Sigmoid colon (tissue), 7 donors: Measurements from ENCODE around the gene CRELD2. TPM values are rescaled to one million over a fixed set of nuclear protein-coding genes. Genes with fewer than 3 reads are reported as not detected.

Experiments
- DNase-seq: peaks from one replicate; pipeline ENCODE4 v3.0.0-alpha.2; 2019
- H3K27ac ChIP-seq, 4 donors: fragments of 200-600 bp; sonication (generic); one replicate each; pipeline ENCODE4 v1.5.1; 2016 to 2019; ENCODE audit warnings: mild to moderate bottlenecking in 1 of 4
- H3K27me3 ChIP-seq, 3 donors: fragments of 200-600 bp; sonication (generic); one replicate each; pipeline ENCODE4 v1.5.1; 2019; ENCODE audit warnings: mild to moderate bottlenecking in 1 of 3
- H3K36me3 ChIP-seq, 4 donors: fragments of 200-600 bp; sonication (generic); one replicate each; pipeline ENCODE4 v1.5.1; 2016 to 2019
- H3K4me1 ChIP-seq, 4 donors: fragments of 200-600 bp; sonication (generic); one replicate each; pipeline ENCODE4 v1.5.1; 2017 to 2019
- H3K4me3 ChIP-seq, 4 donors: fragments of 200-600 bp; sonication (generic); one replicate each; pipeline ENCODE4 v1.5.1; 2017 to 2019; ENCODE audit warnings: mild to moderate bottlenecking in 2 of 4, moderate library complexity in 1 of 4
- H3K9me3 ChIP-seq, 4 donors: fragments of 200-600 bp in 3 of 4; sonication (generic) in 3 of 4; one replicate each; pipeline versions ENCODE4 v1.5.1 to v1.6.1; 2013 to 2019
- EP300 ChIP-seq, 4 donors: sonication (generic); formaldehyde crosslinking; IDR thresholded peaks; one replicate each; pipeline ENCODE4 v1.6.1; 2017; ENCODE audit warnings: antibody characterized with exemption in 4 of 4
- POLR2A ChIP-seq, 2 donors: fragments of 450-650 bp; IDR thresholded peaks; one replicate each; pipeline ENCODE4 v1.6.1; 2016; ENCODE audit warnings: antibody characterized with exemption in 2 of 2, mild to moderate bottlenecking in 2 of 2, moderate library complexity in 2 of 2
- POLR2AphosphoS5 ChIP-seq, 4 donors: sonication (generic); formaldehyde crosslinking; IDR thresholded peaks; one replicate each; pipeline ENCODE4 v1.6.1; 2017; ENCODE audit warnings: antibody characterized with exemption in 4 of 4
- WGBS, 2 donors: extraction: QIAGEN DNeasy Blood & Tissue Kit; methylation state at CpG; one replicate each; pipeline ENCODE4 v1.1.7; 2013; 5-methylcytosine and 5-hydroxymethylcytosine counted together
- intact Hi-C: fragments of 100-400 bp; cut with DNase I; formaldehyde crosslinking; loops from one replicate; pipeline ENCODE4 v1.15.1; 2023
- polyA plus RNA-seq, 3 donors: library from polyadenylated mRNA; stranded (reverse); fragments of 200-250 nt; gene quantifications; one replicate each; pipeline ENCODE4 v1.2.3, GENCODE V29; 2013
- total RNA-seq, 4 donors: library from RNA; depleted of rRNA; stranded (reverse); fragments of >200 nt; gene quantifications; one replicate each; pipeline ENCODE4 v1.1.0, GENCODE V29; 2016
- TF ChIP-seq, protein P1 (sequence below), 4 experiments: fragments of 450-650 bp in 3 of 4; fragments of 200-600 bp in 1 of 4; IDR thresholded peaks; one replicate each; pipeline ENCODE4 v1.5.1; 2016 to 2019; ENCODE audit warnings: antibody characterized with exemption in 4 of 4, mild to moderate bottlenecking in 3 of 4, moderate library complexity in 2 of 4
- donor health status: healthy with polysubstance abuse.
- donor health status: Bipolar disorder and iron deficiency.
- donor health status: healthy.

Gene CRELD2, protein sequence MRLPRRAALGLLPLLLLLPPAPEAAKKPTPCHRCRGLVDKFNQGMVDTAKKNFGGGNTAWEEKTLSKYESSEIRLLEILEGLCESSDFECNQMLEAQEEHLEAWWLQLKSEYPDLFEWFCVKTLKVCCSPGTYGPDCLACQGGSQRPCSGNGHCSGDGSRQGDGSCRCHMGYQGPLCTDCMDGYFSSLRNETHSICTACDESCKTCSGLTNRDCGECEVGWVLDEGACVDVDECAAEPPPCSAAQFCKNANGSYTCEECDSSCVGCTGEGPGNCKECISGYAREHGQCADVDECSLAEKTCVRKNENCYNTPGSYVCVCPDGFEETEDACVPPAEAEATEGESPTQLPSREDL
- 10 to 100 TPM; 15.5 to 26.5 (median 23.1) TPM for total RNA-seq
- polyA plus RNA-seq: 10 to 100 TPM in 2 of 3 donors, 1 to 10 TPM in 1; 9.2 to 97.7 (median 11.4) TPM

DNA sequence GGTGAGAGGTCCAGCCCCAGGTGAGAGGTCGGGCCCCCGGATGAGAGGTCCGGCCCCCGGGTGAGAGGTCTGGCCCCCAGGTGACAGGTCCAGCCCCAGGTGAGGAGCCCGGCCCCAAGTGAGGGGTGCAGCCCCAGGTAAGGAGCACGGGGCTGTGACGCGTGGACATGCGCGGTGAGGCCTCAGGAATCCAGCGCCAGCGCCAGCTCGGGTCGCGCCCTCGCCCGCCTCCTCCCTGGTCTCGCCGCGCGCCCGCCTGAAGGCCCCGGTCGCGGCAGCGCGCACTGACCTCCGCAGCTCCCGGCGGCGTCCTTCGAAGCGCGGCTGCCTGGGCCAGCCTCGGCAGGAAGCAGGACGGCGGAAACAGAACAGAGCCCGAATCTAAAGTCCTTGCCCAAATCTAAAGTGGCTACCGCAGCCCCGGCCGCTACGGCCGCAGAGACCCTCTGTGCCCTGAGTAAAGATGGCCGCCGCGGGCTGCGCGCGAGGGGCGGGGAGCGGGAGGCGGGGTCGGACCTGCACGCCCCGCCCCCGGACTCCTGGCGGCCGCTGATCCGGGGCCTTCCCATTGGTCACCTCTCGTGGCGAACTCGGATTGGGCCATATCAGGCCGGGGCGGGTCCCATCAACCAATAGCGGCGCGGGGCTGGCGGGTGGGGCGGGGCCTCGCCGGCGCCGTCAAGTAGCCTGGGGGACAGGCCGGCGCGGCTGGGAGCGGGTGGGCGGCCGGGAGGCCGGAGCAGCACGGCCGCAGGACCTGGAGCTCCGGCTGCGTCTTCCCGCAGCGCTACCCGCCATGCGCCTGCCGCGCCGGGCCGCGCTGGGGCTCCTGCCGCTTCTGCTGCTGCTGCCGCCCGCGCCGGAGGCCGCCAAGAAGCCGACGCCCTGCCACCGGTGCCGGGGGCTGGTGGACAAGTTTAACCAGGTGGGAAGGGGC is at the start of gene CRELD2, which contains the start of gene ALG12:
TSS of gene CRELD2 (plus strand) at position 661 of the 937 bp plus-strand sequence. CDS start at position 797, 136 bp downstream.
TSS of gene ALG12 (minus strand) at position 465 of the 937 bp plus-strand sequence. CDS start 4,673 bp downstream, outside the sequence.
- intact Hi-C loops: loop anchor here (1.0 to 10.0 kb wide), 4 partner anchors 43 to 151 kb away; partner anchors contain the start of gene ZBED4

DNA sequence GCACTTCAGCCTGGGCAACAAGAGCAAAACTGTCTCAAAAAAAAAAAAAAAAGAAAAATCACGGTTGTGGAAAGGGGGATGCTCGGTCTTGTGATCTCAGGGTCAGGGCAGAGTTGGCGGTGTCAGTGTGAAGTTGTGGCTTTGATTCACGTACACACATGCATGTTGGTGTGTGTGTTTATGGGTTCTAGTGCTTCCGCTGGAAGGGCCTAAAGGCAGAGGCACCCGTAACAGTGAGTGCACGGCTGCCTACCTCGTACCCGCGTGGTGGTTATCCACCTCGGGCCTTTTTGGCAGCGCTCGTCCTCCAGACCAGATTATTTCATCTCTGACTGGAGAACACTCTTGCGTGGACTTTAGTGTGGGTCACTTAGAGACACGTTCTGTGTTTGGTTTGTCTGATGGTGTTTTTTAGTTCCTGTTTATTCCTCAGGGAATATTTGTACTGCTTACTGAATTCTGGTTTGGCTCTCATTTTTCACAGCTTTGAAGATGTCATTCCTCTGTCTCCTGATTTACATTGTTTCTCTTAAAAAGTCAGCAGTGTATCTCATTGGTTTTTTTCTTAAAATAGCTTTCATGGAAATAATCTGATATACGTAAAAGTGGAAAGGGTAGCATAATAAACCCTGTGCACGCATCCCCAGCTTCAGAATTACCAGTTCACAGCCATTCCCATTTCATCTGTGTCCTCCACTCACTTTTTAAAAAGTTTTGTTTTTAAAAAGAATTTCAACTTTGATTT is 49.2 kb upstream of the CRELD2 start:
- 90 to 91% methylated on average over 17 of the region's 17 CpGs for WGBS, 2 donors
- H3K36me3 ChIP-seq: no peaks in the 10 kb centered on the region
- H3K27me3 ChIP-seq: no peaks in the 10 kb centered on the region
- intact Hi-C loops: no loop called here
- DNase-seq: no peak
- no peak overlapping the region for H3K4me3 ChIP-seq
- no peaks in the 10 kb centered on the region for H3K4me1 ChIP-seq
- H3K27ac ChIP-seq: no peak overlapping the region
- peaks cover 0 to 10% (median 4%) of the 10 kb centered on the region in 4 donors for H3K9me3 ChIP-seq
- TF ChIP-seq EP300 (IDR thresholded peaks at IDR 0.05): no peak
- no peak for TF ChIP-seq POLR2A (IDR thresholded peaks at IDR 0.05)
- TF ChIP-seq POLR2AphosphoS5 (IDR thresholded peaks at IDR 0.05): no peak
- TF ChIP-seq, protein P1, sequence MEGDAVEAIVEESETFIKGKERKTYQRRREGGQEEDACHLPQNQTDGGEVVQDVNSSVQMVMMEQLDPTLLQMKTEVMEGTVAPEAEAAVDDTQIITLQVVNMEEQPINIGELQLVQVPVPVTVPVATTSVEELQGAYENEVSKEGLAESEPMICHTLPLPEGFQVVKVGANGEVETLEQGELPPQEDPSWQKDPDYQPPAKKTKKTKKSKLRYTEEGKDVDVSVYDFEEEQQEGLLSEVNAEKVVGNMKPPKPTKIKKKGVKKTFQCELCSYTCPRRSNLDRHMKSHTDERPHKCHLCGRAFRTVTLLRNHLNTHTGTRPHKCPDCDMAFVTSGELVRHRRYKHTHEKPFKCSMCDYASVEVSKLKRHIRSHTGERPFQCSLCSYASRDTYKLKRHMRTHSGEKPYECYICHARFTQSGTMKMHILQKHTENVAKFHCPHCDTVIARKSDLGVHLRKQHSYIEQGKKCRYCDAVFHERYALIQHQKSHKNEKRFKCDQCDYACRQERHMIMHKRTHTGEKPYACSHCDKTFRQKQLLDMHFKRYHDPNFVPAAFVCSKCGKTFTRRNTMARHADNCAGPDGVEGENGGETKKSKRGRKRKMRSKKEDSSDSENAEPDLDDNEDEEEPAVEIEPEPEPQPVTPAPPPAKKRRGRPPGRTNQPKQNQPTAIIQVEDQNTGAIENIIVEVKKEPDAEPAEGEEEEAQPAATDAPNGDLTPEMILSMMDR (IDR thresholded peaks at IDR 0.05): no peak

More for the DNA sequence above, at the start of gene CRELD2, which contains the start of gene ALG12:
- H3K36me3 ChIP-seq: peaks cover 0 to 27% (median 7%) of the 10 kb centered on the region in 4 donors
- H3K9me3 ChIP-seq: no peaks in the 10 kb centered on the region
- WGBS, 2 donors: 1% methylated on average over 103 of the region's 103 CpGs
- H3K4me3 ChIP-seq: peak within 1 kb of the TSS; percentile 47 to 93 (median 84)
- peaks cover 0 to 28% (median 22%) of the 10 kb centered on the region in 4 donors for H3K4me1 ChIP-seq
- H3K27me3 ChIP-seq: no peaks in the 10 kb centered on the region
- peak; percentile 99 for DNase-seq
- TF ChIP-seq EP300 (IDR thresholded peaks at IDR 0.05) (no peak), POLR2A (IDR thresholded peaks at IDR 0.05) (no peak), POLR2AphosphoS5 (IDR thresholded peaks at IDR 0.05) (peak in 3 of 4 donors; percentile 49 to 68 (median 65))
- TF ChIP-seq, protein P1 (IDR thresholded peaks at IDR 0.05): no peak
- H3K27ac ChIP-seq: peak within 1 kb of the TSS; percentile 93 to 97 (median 94)

DNA sequence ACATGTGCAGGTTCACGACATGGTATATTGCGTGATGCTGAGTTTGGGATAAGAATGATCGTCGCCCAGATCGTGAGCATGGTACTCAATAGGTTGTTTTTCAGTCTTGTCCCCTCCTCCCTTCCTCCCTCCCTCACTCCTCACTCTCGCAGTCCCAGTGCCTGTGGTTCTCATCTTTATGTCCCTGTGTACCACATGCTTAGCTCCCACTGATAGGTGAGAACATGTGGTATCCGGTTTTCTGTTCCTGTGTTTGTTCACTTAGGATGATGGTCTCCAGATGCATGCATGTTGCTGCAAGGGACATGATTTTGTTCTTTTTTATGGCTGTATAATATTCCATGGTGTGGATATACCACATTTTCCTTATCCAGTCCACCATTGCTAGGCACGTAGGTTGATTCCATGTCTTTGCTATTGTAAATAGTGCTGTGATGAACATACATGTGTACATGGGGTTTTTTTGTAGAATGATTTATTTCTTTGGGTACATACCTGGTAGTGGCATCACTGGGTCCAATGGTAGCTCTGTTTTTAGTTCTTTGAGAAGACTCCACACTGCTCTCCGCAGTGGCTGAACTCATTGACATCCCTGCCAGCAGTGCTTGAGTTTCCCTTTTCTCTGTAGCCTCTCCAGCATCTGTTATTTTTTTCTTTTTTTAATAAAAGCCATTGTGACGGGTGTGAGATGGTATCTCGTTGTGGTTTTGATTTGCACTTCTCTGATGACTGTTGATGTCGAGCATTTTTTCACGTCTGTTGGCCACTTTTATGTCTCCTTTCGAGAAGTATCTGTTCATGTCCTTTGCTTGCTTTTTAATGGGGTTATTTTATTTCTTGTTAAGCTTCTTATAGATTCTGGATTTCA is 48.4 kb upstream of the CRELD2 start:
- intact Hi-C loops: no loop called here
- Histone ChIP-seq H3K4me3 (no peak overlapping the region), H3K4me1 (no peaks in the 10 kb centered on the region), H3K36me3 (no peaks in the 10 kb centered on the region), H3K9me3 (peaks cover 0 to 10% (median 4%) of the 10 kb centered on the region in 4 donors), H3K27ac (no peak overlapping the region), H3K27me3 (no peaks in the 10 kb centered on the region)
- 81 to 95% methylated on average over 13 to 14 of the region's 14 CpGs for WGBS, 2 donors
- TF ChIP-seq, protein P1 (IDR thresholded peaks at IDR 0.05): no peak
- TF ChIP-seq EP300 (IDR thresholded peaks at IDR 0.05): no peak
- no peak for TF ChIP-seq POLR2A (IDR thresholded peaks at IDR 0.05)
- no peak for TF ChIP-seq POLR2AphosphoS5 (IDR thresholded peaks at IDR 0.05)
- no peak for DNase-seq
